Endometrium (tissue), 2 donors: ENCODE measurements around the gene PYGL.
A peak's percentile ranks its signal among the peaks of the same experiment; 100 is the strongest.
"Not testable (repeated sequence)": the region's sequence is repeated elsewhere in the genome, so short reads cannot be mapped to it uniquely, and the experiment has no call there.

ENCODE experiments used
- FAIRE-seq: peaks from 2 replicates; lab custom pipeline; 2012; peaks lifted over from hg19 to GRCh38; lab: Jason Lieb, UNC
- donor health status: control.
- donor health status: control.

Gene PYGL

DNA sequence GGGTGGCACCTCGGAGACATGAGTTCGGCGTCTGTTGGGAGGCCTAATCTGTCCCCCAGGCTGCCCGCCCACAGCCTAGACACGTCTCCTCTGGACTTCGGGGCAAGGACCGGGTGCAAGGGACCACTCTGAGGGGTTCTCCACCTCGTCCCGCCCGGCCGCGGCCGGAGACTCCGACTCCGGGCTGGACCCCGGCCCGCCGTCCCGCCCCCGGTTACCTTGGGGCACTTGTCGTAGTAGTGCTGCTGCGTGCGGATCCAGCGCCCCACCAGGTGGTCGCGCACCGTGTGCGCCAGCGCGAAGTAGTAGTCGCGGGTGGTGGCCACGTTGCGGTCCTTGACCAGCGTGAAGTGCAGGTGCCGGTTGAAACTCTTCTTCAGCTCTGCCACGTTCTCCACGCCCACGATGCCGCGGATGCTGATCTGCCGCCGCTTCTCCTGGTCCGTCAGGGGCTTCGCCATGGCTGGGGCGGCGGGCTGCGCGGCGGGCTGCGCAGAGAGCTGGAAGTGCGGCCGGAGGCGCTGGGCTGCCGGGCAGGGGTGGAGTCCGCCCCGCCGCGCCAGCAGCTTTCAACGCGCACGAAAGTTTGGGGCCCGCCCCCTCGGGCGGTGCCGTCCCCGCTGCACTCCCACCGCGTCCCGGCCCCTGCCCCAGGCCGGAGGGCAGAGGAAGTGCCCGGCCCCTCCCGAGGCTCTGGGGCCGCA is at the start of gene PYGL:
TSS of gene PYGL (minus strand) at position 541 of the 704 bp plus-strand sequence. CDS start at position 461, 80 bp downstream.
- no peak for FAIRE-seq

DNA sequence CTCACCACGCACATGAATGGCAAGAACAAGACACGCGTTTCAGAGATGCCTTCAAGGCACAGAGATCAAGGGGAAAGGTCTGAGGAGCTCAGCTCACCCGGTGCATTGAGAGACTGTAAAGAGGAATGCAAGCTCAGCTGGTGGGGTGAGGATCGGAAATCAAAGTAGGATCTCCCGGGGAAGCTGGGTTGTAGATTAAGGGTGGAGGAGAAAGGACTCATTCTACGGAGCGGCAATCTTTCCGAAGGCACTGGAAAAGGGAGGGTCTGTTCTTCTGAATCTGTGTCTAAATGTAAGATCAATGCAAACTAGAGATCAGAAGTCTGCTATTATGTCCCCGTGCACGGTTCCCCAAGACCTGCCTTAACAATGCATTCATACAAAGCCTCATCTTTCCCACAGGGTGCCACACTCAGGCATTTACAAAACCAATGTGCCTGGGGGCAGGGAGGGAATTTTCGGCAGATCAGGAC is 41.6 kb upstream of the PYGL start:
- FAIRE-seq, result no peak

DNA sequence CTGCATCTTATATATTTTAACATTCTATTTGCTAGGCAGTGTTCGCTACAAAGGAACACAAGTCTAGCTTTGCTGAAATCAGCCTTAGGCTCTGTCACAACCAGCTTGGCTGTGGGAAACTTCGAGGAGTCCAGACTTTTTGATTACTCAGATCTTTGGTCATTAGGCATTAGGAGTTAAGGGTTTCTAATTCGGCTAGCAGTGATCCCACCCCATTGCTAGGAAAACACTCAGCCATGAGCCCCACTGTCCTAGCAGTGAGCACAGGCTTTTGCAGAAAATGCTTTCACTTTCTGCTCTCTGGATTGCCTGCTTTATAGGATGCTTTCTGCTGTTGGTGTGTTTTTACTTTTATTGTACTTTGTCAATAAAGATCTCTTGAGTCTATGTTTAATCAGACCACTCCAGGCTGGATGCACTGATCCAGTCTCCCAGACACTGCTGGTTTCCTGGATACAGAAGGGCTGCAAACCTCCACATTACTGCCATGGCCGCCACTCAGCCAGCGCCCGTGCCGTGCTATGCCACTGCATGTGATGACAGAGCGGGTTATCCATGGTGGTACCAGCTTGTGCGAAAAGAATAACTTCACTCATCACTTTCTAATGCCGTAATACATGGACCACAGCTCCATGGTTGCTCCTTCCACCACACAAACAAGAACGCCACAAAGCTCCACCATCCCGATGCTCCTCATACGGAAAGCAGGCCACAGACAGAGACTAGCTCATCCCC is 41.0 kb upstream of the PYGL start:
- no peak for FAIRE-seq

DNA sequence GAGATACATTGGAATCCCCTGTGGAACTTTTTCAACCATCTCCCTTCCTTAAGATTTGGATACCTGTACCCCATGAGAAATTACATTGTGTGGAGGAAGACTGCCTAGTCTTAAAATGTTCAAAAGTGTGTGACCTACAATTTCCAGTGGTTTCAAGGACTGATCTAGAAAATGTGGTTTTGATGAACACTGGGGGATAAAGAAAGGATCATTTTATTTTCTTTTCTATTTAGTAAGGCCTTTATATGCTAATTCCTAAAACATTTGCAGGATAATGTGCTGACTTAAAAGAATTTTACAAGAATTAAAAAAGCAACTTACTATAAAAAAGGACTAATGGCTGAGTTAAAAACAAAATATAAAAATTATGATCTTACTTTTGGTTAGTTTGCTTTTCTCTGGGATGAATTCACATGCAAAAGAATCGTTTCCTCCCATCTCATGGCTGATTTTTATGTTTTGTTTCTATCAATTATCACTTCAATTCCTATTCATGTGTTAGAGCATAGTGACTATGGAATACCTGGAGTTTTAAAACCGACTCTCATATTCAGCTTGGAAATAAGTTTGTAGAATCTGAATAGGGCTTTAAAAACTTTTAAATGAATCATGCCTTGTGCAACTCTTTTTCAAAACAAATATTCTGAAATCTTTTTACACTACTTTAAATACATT is 39.9 kb upstream of the PYGL start:
- no peak for FAIRE-seq

DNA sequence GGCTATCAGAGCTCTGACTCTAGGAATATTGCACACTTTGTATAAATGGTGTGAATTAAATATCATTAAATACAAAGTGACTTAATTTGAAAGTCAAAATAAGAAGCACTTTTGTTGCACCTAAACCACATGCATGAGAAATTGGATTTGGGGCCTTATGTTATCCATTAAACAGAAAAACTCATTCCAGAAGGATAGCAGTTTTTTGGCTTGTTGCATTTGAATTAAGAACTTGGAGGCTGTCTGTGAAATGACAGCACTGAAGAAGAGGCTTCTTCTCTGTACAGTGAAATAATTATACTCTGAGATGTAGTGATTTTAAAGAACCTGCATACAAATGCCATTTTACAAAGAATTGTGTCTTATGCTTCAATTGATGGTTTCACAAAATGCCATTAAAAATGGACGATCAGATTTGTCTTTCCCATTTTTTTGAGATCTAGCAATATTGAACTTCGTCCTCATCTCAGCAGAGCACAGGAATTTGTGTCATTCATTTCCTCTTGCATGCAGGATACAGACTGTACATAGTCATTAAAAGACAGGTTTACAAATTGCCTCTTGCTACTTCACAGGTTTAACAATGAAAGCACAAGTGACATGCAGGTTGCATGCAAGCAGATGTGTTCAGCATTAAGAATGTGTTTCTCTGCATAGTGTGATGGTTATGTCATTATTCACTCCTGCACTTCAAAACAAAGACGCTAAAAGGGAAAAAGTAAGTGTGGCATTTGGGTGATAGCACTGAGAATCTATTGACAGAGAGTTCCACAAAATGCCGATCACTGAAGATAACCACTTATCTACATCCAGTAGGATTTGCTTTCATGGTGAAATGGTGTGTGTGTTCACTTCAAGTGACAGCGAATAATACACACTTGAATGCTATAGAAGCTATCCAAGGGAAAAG is 35.9 kb upstream of the PYGL start:
- FAIRE-seq, result no peak

DNA sequence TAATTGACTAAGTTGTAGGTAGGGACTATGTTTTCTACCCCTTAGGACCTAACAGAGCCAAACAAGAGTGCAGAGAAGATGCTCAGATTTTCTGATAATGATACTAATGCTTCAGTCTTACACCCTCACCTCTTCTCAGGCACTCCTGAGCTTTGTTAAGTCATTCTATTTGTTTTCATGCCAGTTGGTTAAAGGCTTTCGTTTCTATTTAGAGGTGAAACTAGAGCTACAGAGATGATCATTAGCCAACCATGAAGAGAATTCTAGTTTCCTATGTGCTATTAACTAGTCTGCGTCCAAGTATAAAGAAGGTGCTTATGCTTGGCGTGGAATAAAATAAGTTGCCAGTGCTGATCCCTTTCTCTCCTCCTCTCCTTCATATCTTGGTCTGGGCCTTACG is 34.6 kb upstream of the PYGL start:
- no peak for FAIRE-seq

DNA sequence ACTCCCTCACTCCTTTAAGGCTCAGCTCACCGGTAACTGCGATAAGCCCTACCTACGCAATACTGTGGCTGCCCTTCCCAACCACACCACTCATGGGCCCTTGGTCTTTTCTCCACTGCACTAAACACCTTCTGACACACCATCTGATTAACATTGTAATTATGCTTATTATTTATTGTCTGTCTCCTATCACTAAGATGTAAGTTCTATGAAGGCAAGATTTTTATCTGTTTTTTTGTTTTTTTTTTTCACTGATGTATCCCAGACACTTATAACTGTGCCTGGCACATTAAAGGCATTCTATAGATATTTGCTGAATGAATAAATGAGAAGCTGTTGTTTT is 34.2 kb upstream of the PYGL start:
- no peak for FAIRE-seq

DNA sequence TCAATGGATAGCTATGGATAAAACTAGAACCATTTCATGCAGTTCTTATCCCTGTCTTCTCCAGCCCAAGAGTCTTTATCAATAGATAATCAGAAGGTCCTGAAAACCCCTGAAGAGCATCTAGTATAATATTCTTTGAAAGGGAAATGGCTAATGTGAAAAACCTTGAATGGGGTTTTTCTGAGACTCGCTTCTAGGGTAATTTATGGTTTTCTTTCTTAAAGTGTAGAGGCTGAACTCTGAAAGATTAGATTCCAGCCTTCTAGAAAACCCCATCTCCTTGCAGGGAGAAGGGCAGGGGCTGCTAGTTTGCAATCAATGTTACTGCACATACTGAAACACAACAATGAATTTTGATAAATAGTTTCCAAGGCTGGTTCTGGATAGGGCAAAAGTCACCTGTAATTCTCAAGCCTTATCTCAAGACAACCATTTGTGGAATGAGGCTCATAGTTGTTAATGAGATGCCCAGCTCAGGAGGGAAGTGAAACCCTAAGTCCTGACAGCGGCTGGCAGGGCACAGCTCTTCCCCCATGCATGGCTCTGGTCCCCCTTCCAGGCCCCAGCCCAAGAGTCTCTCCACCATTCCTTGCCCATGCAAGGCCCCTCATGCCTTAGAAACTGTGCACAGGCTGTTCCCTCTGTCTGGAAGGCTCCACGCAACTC is 33.7 kb upstream of the PYGL start:
- no peak for FAIRE-seq

DNA sequence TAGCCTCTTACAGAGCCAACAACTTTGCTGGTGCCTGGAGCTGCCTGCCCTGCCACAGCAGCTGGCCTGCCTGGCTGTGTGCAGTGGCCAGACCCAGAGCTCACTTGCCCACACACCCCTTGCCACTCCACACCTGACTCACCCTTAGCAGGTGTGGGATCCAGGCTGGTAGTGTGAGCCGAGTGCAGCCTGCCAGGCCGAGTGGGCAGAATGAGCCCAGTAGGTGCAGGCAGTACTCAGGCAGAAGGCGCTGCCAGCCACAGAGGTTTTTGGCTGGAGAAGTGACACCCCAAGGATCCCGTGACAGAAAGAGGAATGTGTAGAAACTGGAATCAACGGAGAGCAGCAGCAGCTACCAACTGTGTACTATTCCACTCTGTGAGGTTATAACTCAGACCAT is 29.8 kb upstream of the PYGL start:
- no peak for FAIRE-seq

DNA sequence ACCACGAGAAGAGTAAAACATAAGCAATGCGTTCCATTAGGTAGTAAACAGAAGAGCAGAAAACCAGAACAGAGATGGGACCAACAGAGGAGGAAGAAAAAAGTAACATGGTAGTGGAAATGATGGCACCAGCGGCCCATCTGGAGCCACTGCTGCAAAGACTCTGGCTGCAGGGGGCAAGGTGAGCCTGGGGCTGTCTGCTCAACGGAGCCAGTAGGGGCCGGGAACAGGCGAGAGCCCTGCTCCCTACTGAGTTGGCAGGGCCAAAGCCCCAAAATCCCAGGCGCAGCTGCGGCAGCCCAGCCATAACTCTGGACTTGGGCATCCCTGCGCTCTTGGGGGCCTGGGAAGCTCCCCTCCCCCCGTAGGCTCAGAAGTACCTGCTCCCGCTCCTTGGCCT is 28.5 kb upstream of the PYGL start:
- FAIRE-seq, result no peak

DNA sequence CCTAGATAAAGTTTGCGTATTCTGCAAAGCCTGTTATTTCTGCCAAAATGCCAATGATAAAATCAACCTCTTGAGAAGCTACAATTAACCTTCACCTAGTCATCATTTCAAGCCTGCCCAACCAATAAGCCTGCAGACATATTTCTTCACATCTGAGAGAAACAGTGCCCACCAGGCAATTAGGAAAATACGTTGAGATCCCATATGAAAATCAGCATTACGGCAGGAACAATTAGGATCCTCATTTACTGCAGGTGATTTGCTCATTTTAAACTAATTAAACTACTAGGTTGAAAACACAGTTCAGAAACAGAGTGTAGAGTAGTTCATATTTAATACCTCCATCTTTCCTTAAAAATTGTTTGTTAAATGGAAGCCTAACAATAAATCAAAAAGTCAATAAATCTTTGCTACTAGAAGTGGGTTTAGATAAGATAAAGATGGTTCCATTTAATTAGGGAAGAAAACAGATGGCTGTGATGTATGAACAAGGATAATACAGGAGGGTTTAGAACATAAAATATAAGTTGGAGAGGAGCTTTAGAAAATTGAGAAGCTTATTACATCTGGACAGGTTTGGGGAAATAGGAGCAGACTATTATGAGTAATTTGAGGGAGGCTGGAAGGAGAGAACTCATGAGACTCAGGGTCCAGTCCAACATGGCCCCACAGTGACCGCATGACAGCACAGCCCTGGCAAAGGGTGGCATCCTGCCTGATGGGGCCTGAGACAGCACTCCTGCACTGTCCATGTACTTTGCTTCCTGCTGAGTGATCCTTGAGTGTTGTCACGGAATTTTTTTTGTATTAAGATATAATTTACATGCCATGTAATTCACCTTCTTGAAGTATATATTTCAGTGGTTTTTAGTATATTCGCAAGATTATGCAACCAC is 26.9 kb upstream of the PYGL start:
- FAIRE-seq, result no peak

DNA sequence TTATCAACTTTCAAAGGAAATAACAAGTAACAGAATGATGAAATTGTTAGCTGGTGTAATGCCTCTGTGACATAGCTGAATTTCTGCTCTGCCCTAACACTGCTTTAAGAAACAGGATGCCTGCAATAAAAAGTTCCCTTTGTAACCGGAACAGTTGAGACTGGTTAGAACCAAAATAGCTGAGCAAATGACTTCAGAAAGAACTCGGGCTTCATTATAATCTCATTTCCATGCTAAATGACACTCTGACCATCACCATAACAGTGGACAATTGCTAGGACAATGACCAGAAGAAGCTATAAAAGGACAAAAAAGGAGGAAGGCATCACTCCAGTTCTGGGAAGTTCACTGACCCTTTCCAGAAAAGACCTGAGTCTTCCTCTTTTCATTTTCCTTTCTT is 23.5 kb upstream of the PYGL start:
- no peak for FAIRE-seq

DNA sequence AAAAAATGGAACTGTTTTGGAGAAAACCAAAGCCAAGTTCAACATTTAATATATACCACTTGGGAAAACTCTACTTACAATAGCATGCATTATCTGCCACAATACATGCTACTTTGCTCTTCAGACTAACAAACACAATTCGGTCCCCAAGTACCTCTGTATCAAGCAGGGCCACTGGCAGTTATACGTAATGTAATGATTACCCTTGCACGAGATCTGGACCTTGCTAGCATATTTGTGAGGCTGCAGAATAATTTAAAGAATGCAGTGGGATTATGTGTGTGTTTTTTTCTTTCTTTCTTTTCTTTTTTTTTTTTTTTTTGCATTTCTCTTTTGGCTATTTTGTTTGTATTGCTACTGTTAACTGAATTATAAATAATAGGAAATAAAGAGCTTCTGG is 22.8 kb upstream of the PYGL start:
- no peak for FAIRE-seq

DNA sequence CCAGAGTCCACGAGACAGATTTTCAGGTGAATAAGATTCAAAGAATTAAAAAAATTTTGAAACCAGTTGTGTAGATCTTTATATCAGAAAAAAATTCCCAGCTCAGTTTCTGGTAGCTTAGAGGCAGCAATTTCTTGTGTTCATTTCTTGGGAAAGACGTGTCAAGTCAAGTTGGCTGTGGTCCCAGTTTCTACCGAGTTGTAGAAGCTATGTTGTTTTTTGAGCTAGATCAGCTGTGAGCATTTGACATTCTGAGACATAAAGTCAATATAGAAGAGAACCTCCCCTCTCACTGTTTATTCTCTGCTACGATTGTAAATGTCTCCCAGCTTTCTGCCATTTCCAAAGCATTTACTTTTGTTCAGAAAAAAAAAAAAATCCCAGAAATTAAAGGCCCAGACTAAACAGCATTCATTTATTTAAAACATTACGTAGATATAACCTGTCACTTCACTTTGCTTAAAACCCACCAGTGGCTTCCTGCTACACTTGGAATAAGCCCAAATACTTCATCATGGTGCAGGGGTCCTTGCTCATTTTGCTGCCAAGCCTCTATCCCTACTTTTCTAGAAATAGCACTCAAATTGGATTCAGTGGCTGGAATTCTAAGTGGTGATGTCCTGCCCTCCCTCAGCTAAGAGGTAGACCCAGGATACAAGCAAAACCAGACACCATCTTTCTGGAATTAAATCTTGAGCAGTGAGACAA is 20.6 kb upstream of the PYGL start:
- peak; percentile 93 for FAIRE-seq

DNA sequence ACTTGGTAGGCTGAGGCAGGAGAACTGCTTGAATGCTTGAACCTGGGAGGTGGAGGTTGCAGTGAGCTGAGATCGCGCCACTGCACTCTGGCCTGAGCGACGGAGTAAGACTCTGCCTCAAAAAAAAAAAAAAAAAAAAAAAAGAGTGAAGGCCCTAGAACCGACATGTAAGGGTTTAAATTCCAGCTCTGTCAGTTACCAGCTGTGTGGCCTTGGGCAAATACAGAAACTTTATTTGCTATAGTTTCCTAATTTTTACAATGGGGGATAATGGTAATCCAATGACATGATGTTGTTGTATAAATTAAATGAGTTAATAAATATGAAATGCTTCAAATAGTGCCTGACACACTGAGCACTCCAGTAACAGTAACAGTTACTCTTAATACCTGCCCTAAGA is 19.6 kb upstream of the PYGL start:
- FAIRE-seq, result no peak

DNA sequence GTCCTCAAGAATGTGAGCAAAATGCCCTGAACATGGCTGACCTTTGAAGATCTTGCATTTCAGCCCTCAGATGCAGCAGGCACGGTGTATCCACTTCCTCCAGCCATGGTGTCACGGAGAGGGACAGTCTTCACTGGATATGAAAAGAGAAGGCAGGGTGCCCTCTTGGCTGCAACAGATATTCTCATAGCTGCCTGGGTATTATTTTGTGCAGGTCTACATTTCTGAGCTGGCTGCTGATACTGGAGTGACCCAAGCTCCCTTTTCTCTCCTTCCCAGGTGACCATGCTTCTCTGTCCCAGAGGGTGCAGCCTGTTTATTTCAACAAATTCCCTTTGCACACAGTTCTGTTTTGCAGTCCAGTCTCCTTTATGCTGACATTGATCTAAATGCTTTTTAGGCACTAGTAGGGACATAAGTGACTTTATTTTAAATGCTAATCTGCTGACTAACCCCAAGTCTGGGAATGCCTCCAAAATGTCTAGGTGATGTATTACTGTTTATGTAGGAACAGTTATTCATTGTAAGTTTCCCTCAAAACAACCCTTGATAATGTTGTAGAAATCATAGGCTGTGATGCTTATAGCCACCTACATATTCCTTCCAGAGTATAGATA is 17.4 kb upstream of the PYGL start:
- peak; percentile 92 for FAIRE-seq

DNA sequence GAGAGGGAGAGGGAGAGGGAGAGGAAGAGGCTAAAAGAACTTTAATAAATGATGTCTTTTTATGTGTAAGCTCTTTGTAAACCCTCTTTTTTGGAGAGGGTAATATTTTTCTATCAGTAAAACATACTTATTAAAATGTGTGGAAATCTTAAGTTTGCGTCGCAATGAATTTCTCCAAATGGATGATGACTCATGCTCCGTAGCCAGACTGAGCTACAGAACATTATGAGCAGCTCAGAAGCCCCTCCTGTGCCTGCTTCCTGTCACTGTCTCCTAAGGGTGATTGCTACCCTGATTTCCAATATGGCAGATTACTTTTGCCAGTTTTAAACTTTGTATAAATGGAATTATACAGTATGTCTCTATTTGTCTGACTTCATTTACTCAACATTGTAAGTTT is 13.0 kb upstream of the PYGL start:
- FAIRE-seq, result no peak

DNA sequence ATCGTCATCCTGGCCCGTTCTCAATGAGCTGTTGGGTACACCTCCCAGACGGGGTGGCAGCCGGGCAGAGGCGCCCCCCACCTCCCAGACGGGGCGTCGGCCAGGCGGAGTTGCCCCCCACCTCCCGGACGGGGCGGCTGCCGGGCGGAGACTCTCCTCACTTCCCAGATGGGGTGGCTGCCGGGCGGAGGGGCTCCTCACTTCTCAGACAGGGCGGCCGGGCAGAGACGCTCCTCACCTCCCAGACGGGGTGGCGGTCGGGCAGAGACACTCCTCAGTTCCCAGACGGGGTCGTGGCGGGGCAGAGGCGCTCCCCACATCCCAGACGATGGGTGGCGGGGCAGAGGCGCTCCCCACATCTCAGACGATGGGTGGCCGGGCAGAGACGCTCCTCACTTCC is 12.1 kb upstream of the PYGL start:
- not testable (repeated sequence) for FAIRE-seq

DNA sequence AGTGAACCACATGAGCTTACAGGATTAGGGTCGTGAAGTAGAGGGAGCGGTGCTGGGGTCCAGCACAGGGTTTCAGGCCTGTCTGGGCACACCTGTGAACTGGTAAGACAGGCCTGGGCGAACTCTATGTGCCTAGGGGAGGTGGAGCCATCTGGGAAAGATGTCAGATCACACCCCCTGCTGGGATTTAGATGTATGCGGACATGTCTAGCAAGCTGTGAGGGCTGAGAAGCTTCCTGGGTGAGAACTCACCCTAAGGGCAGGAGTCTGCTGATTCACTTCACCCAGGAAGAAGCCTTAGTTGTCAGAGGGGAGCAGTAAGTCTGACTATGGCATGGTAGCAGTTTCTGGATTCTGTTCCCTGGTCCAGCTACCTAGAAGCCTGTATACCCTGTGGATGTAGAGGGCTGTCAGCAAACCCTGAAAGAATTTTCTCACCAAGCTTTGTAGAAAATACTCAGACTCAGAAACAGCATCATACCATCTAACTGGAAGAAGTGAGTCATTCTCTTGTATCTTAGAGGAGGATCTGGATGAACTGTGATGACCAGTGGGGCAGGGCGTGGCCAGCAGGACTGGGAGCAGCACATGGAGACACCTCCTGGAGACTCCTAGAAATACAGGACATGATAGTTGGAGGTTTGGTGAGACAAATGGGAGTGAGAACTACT is 11.2 kb upstream of the PYGL start:
- FAIRE-seq, result no peak
